GM23338 (cell line): ENCODE data around the gene GSTT2B. TPM values are rescaled to one million over a fixed set of nuclear protein-coding genes. Genes with fewer than 3 reads are reported as not detected.

Experiments used
- ATAC-seq: fragments of 200-7000 bp; cut with Tn5 transposase; 3 replicates; pipeline ENCODE4 v1.9.1; 2020
- DNase-seq: peaks from one replicate; pipeline ENCODE4 v3.0.0-alpha.2; 2015; ENCODE audit warnings: low spot score
- H2AFZ ChIP-seq: fragments of 200-600 bp; sonication (generic); 2 replicates; pipeline ENCODE4 v1.8.0; 2016; ENCODE audit warnings: antibody characterized with exemption, mild to moderate bottlenecking, moderate library complexity
- H3F3A ChIP-seq: fragments of 200-600 bp; sonication (generic); replicated peaks from 2 replicates; pipeline ENCODE4 v1.8.0; 2017; ENCODE audit warnings: antibody characterized with exemption, mixed run types, low read depth
- H3K27ac ChIP-seq: fragments of 200-600 bp; sonication (generic); 2 replicates; pipeline ENCODE4 v1.6.1; 2016; ENCODE audit warnings: low read depth
- H3K27me3 ChIP-seq: fragments of 200-600 bp; sonication (generic); 2 replicates; pipeline ENCODE4 v1.8.0; 2016; ENCODE audit warnings: mild to moderate bottlenecking, mixed run types, moderate library complexity; ENCODE audit not compliant: insufficient read depth
- H3K36me3 ChIP-seq: fragments of 200-600 bp; sonication (generic); 2 replicates; pipeline ENCODE4 v1.8.0; 2016; ENCODE audit warnings: mild to moderate bottlenecking; ENCODE audit not compliant: insufficient read depth
- H3K4me1 ChIP-seq: fragments of 200-600 bp; sonication (generic); 2 replicates; pipeline ENCODE4 v1.8.0; 2016; ENCODE audit warnings: mild to moderate bottlenecking, moderate library complexity; ENCODE audit not compliant: insufficient read depth
- H3K4me2 ChIP-seq: fragments of 200-600 bp; sonication (generic); 2 replicates; pipeline ENCODE4 v1.7.1; 2017; ENCODE audit warnings: mixed run types
- H3K4me3 ChIP-seq: fragments of 200-600 bp; sonication (generic); 2 replicates; pipeline ENCODE4 v1.6.1; 2016; ENCODE audit warnings: mixed run types
- H3K79me2 ChIP-seq: fragments of 200-600 bp; sonication (generic); replicated peaks from 2 replicates; pipeline ENCODE4 v1.8.0; 2017; ENCODE audit warnings: mild to moderate bottlenecking; ENCODE audit not compliant: insufficient read depth
- H3K9me2 ChIP-seq: fragments of 200-600 bp; sonication (generic); 2 replicates; pipeline ENCODE4 v1.8.0; 2017; ENCODE audit not compliant: insufficient read depth
- H4K20me1 ChIP-seq: fragments of 200-600 bp; sonication (generic); replicated peaks from 2 replicates; pipeline ENCODE4 v1.8.0; 2017; ENCODE audit warnings: mild to moderate bottlenecking; ENCODE audit not compliant: insufficient read depth
- H3K27ac Mint-ChIP-seq: 2 replicates; pipeline ENCODE4 v1.8.0; 2020; ENCODE audit warnings: inconsistent platforms, mild to moderate bottlenecking, moderate library complexity, mixed read lengths
- H3K27me3 Mint-ChIP-seq: 3 replicates; pipeline ENCODE4 v1.8.0; 2022; ENCODE audit warnings: low read depth, mild to moderate bottlenecking, moderate library complexity, mixed read lengths, inconsistent platforms; ENCODE audit not compliant: insufficient read depth, poor library complexity
- H3K36me3 Mint-ChIP-seq: 3 replicates; pipeline ENCODE4 v1.8.0; 2021; ENCODE audit warnings: low read depth, mild to moderate bottlenecking, inconsistent platforms, moderate library complexity, mixed read lengths
- H3K4me1 Mint-ChIP-seq: 3 replicates; pipeline ENCODE4 v1.8.0; 2020; ENCODE audit warnings: mild to moderate bottlenecking, inconsistent platforms, mixed read lengths
- H3K4me3 Mint-ChIP-seq: 3 replicates; pipeline ENCODE4 v1.8.0; 2021; ENCODE audit warnings: moderate library complexity, mild to moderate bottlenecking, inconsistent platforms, mixed read lengths
- H3K9me3 Mint-ChIP-seq: 3 replicates; pipeline ENCODE4 v1.8.0; 2020; ENCODE audit warnings: moderate library complexity, mild to moderate bottlenecking, inconsistent platforms, mixed read lengths
- CREB1 ChIP-seq: fragments of 250-450 bp; sonication (Bioruptor Pico); IDR thresholded peaks from 2 replicates; pipeline ENCODE4 v1.5.0; 2020; ENCODE audit warnings: low read depth, mild to moderate bottlenecking, moderate library complexity
- ETS1 ChIP-seq: IDR thresholded peaks from 2 replicates; pipeline ENCODE4 v1.6.1; 2016; ENCODE audit warnings: antibody characterized with exemption
- EZH2phosphoT487 ChIP-seq: fragments of 200-600 bp; sonication (generic); IDR thresholded peaks from one replicate; pipeline ENCODE4 v1.8.1; 2018; ENCODE audit warnings: antibody characterized with exemption; ENCODE audit not compliant: unreplicated experiment
- NANOG ChIP-seq: IDR thresholded peaks from 2 replicates; pipeline ENCODE4 v1.6.1; 2016; ENCODE audit warnings: antibody characterized with exemption, borderline replicate concordance
- POLR2AphosphoS5 ChIP-seq: IDR thresholded peaks from 2 replicates; pipeline ENCODE4 v1.6.1; 2016; ENCODE audit warnings: antibody characterized with exemption, low read depth
- STAT1 ChIP-seq: IDR thresholded peaks from one replicate; pipeline ENCODE4 v1.6.1; 2016; ENCODE audit warnings: antibody characterized with exemption; ENCODE audit not compliant: unreplicated experiment
- ZNF114 ChIP-seq: fragments of 250-450 bp; sonication (Bioruptor Pico); IDR thresholded peaks from 2 replicates; pipeline ENCODE4 v1.5.0; 2020; ENCODE audit warnings: mild to moderate bottlenecking, moderate library complexity
- ZNF331 ChIP-seq: fragments of 250-450 bp; sonication (Bioruptor Pico); IDR thresholded peaks from 2 replicates; pipeline ENCODE4 v1.5.0; 2020; ENCODE audit warnings: low read depth, mild to moderate bottlenecking, moderate library complexity
- polyA plus RNA-seq: library from polyadenylated mRNA; unstranded; fragments of >200 nt; fragmentation: Nextera tagmentation; extraction: Ambion mirVana; gene quantifications from 2 replicates; pipeline ENCODE4 v1.2.1, GENCODE V29; 2016
- total RNA-seq: library from RNA; depleted of rRNA; stranded (reverse); fragments of >200 nt; shearing (Covaris generic); gene quantifications from 2 replicates; pipeline ENCODE4 v1.2.3, GENCODE V29; 2014
- TF ChIP-seq, protein P1 (sequence below), 2 experiments: fragments of 200-600 bp in 1 of 2; sonication (generic) in 1 of 2; conservative IDR thresholded peaks; 2 replicates each; pipeline versions ENCODE4 v1.5.1 to v1.6.1; 2016 to 2017; ENCODE audit warnings: antibody characterized with exemption in 2 of 2, low read depth in 2 of 2, mild to moderate bottlenecking in 2 of 2, moderate library complexity in 1 of 2
- TF ChIP-seq, protein P2 (sequence below): IDR thresholded peaks from one replicate; pipeline ENCODE4 v1.6.1; 2018; ENCODE audit warnings: antibody characterized with exemption; ENCODE audit not compliant: unreplicated experiment

GSTT2B gene
- total and polyA plus RNA-seq, 2 experiments from 2014 or later = 5.7 to 17.2 TPM

DNA sequence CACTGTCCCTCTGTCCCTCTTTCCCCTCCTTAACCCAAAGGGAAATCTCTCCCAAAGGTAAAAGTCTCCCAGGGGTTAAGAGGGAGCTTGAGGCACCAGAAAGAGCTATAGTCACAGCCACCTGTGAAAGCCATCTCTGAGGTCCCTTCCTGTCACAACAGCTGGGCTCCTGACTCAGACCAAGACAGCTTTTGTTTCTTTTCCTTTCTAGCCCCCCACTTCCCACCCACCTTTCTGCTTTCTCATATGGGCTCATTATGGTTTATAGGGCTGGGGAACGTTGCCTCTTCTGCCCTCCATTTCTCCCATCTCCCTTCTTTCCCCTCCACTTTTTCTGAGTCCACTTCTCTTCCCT is 47.7 kb downstream of the GSTT2B start:
- no peaks in the 10 kb centered on the region for H3K27me3 ChIP-seq
- H3K9me2 ChIP-seq = peaks cover 4% of the 10 kb centered on the region; the same call in 1 of the 2 replicates
- 0 out of 2 replicates have a peak overlapping the region, but pooled peaks have one; percentile 7 for H2AFZ ChIP-seq
- H3F3A ChIP-seq = peaks cover 12% of the 10 kb centered on the region; the same call in 1 of the 2 replicates
- H3K4me3 ChIP-seq = peak overlapping the region; percentile 53
- ATAC-seq = no peak
- Mint-ChIP-seq H3K36me3 (peaks cover 7% of the 10 kb centered on the region; the same call in 2 of the 3 replicates), H3K4me3 (peak overlapping the region; percentile 79), H3K4me1 (peaks cover 23% of the 10 kb centered on the region), H3K27ac (peak overlapping the region; percentile 95), H3K27me3 (peaks cover 10% of the 10 kb centered on the region), H3K9me3 (peaks cover 23% of the 10 kb centered on the region)
- DNase-seq = no peak
- peak overlapping the region; percentile 77 for H3K4me2 ChIP-seq
- H3K4me1 ChIP-seq = peaks cover 21% of the 10 kb centered on the region
- H3K36me3 ChIP-seq = no peaks in the 10 kb centered on the region; the same call in 1 of the 2 replicates
- H3K79me2 ChIP-seq = no peaks in the 10 kb centered on the region
- peak overlapping the region; percentile 92 for H3K27ac ChIP-seq
- no peak for TF ChIP-seq NANOG
- no peak for TF ChIP-seq ZNF114 (CRISPR knock-in tag)
- no peak for TF ChIP-seq STAT1
- TF ChIP-seq, protein P1, sequence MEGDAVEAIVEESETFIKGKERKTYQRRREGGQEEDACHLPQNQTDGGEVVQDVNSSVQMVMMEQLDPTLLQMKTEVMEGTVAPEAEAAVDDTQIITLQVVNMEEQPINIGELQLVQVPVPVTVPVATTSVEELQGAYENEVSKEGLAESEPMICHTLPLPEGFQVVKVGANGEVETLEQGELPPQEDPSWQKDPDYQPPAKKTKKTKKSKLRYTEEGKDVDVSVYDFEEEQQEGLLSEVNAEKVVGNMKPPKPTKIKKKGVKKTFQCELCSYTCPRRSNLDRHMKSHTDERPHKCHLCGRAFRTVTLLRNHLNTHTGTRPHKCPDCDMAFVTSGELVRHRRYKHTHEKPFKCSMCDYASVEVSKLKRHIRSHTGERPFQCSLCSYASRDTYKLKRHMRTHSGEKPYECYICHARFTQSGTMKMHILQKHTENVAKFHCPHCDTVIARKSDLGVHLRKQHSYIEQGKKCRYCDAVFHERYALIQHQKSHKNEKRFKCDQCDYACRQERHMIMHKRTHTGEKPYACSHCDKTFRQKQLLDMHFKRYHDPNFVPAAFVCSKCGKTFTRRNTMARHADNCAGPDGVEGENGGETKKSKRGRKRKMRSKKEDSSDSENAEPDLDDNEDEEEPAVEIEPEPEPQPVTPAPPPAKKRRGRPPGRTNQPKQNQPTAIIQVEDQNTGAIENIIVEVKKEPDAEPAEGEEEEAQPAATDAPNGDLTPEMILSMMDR (conservative IDR thresholded peaks at IDR 0.05; ENCODE audit: low read depth in 2 of 2) = no peak
- no peak for TF ChIP-seq CREB1 (CRISPR knock-in tag)
- no peak for TF ChIP-seq EZH2phosphoT487
- TF ChIP-seq, protein P2, sequence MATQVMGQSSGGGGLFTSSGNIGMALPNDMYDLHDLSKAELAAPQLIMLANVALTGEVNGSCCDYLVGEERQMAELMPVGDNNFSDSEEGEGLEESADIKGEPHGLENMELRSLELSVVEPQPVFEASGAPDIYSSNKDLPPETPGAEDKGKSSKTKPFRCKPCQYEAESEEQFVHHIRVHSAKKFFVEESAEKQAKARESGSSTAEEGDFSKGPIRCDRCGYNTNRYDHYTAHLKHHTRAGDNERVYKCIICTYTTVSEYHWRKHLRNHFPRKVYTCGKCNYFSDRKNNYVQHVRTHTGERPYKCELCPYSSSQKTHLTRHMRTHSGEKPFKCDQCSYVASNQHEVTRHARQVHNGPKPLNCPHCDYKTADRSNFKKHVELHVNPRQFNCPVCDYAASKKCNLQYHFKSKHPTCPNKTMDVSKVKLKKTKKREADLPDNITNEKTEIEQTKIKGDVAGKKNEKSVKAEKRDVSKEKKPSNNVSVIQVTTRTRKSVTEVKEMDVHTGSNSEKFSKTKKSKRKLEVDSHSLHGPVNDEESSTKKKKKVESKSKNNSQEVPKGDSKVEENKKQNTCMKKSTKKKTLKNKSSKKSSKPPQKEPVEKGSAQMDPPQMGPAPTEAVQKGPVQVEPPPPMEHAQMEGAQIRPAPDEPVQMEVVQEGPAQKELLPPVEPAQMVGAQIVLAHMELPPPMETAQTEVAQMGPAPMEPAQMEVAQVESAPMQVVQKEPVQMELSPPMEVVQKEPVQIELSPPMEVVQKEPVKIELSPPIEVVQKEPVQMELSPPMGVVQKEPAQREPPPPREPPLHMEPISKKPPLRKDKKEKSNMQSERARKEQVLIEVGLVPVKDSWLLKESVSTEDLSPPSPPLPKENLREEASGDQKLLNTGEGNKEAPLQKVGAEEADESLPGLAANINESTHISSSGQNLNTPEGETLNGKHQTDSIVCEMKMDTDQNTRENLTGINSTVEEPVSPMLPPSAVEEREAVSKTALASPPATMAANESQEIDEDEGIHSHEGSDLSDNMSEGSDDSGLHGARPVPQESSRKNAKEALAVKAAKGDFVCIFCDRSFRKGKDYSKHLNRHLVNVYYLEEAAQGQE = no peak
- no peaks in the 10 kb centered on the region for H4K20me1 ChIP-seq

DNA sequence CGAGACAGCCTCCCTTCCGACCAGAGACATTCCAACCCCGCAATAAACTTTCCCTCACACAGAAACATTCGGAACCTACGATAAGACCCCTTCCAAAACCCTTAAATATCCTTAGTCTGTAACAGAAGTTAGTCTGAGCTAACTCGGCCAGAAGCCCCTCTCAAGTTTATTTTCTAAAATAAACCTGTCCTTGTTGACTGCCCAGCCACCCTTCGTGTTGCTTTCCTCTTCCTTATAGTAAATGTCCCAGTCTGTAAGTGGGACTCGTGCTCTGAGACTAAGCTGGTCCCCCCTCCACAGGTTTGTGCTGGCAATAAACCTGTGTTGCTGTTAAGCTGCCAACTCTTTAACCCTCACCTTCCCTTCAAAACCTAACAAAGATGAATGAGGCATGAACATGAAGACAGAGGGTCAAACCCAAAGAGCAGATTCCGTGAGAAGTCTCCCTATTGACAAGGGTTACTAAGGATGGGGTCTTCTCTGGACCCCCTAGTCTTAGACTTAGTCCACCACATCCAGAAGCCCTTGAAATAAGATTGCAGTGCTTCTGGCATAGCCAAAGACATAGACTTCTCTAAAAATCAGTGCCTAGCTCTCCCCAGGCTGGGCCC is 48.6 kb downstream of the GSTT2B start:
- DNase-seq (no peak), ATAC-seq (no peak)
- Histone ChIP-seq H3K9me2 (peaks cover 4% of the 10 kb centered on the region; the same call in 1 of the 2 replicates), H3K4me3 (no peak overlapping the region), H3K4me1 (peaks cover 28% of the 10 kb centered on the region), H3K79me2 (no peaks in the 10 kb centered on the region), H3K4me2 (no peak overlapping the region), H4K20me1 (no peaks in the 10 kb centered on the region), H2AFZ (no peak overlapping the region), H3K36me3 (no peaks in the 10 kb centered on the region; the same call in 1 of the 2 replicates), H3K27me3 (no peaks in the 10 kb centered on the region), H3F3A (peaks cover 12% of the 10 kb centered on the region; the same call in 1 of the 2 replicates), H3K27ac (no peak overlapping the region)
- Mint-ChIP-seq H3K9me3 (peaks cover 23% of the 10 kb centered on the region), H3K36me3 (peaks cover 7% of the 10 kb centered on the region; the same call in 2 of the 3 replicates), H3K27ac (no peak overlapping the region), H3K27me3 (peaks cover 10% of the 10 kb centered on the region), H3K4me3 (no peak overlapping the region), H3K4me1 (peaks cover 32% of the 10 kb centered on the region)
- TF ChIP-seq POLR2AphosphoS5 (no peak), ZNF331 (CRISPR knock-in tag) (no peak), ETS1 (no peak)
